ENCODE data around the gene GALM. TPM values are rescaled to one million over a fixed set of nuclear protein-coding genes. Genes with fewer than 3 reads are reported as not detected.

Gene GALM
- total RNA-seq, 1 experiment from 2014 or later: 10.0 TPM

GRCh38 chr2:38720613-38721241, 54.8 kb downstream of the GALM start:
- no peaks in the 10 kb centered on the region for H3K79me1 ChIP-seq (ENCODE audit: insufficient read depth, low read depth, low read length, poor library complexity, severe bottlenecking)
- no peak overlapping the region for H4K5ac ChIP-seq (ENCODE audit: insufficient read length, low read depth, low read length)
- no peak overlapping the region for H2BK20ac ChIP-seq (ENCODE audit: low read depth, low read length, poor library complexity, severe bottlenecking)
- H2BK15ac ChIP-seq (ENCODE audit: low read depth, low read length): no peak overlapping the region
- H3K23ac ChIP-seq (ENCODE audit: insufficient read length, low read depth, low read length): no peak overlapping the region
- no peak for DNase-seq
- H3K14ac ChIP-seq (ENCODE audit: insufficient read depth, low read length): no peak overlapping the region
- no peak overlapping the region for H4K8ac ChIP-seq (replicated peaks; ENCODE audit: insufficient read length, low read depth, low read length)
- no peak overlapping the region for H2BK12ac ChIP-seq (ENCODE audit: insufficient read length, low read depth, low read length)
- no peaks in the 10 kb centered on the region for H3K4me1 ChIP-seq (ENCODE audit: insufficient read depth, low read length)
- H2AFZ ChIP-seq (ENCODE audit: low read length): no peak overlapping the region
- Mint-ChIP-seq H3K27me3 (ENCODE audit: low read depth) (no peaks in the 10 kb centered on the region), H3K4me1 (no peaks in the 10 kb centered on the region), H3K9me3 (no peaks in the 10 kb centered on the region), H3K4me3 (no peak overlapping the region), H3K27ac (no peak overlapping the region), H3K36me3 (ENCODE audit: insufficient read depth in 1 of 3, low read depth in 3 of 3) (no peaks in the 10 kb centered on the region; a peak in 2 of 7 replicates)
- H3K9me3 ChIP-seq (ENCODE audit: control insufficient read depth, low read depth, low read length): no peaks in the 10 kb centered on the region
- no peak overlapping the region for H3K18ac ChIP-seq (ENCODE audit: insufficient read length, low read depth, low read length)
- H3K27me3 ChIP-seq (ENCODE audit: insufficient read depth, low read length): no peaks in the 10 kb centered on the region
- H2AK5ac ChIP-seq (ENCODE audit: insufficient read length, low read length): no peak overlapping the region
- no peak overlapping the region for H3K9ac ChIP-seq (ENCODE audit: extremely low read depth, insufficient read length, low read length)
- no peaks in the 10 kb centered on the region for H4K20me1 ChIP-seq (ENCODE audit: control insufficient read depth, insufficient read depth, insufficient read length)
- H3K4me2 ChIP-seq (ENCODE audit: insufficient read depth, insufficient read length, low read length): no peak overlapping the region
- no peak overlapping the region for H3K56ac ChIP-seq (ENCODE audit: insufficient read length, low read depth, low read length)
- no peak overlapping the region for H3K27ac ChIP-seq (ENCODE audit: insufficient read length, low read depth, low read length)
- H3K23me2 ChIP-seq (ENCODE audit: insufficient read length, low read depth, low read length, poor library complexity, severe bottlenecking): no peaks in the 10 kb centered on the region
- no peak for TF ChIP-seq CTCF (conservative IDR thresholded peaks at IDR 0.05)
- H3K4ac ChIP-seq (ENCODE audit: low read depth, low read length): no peak overlapping the region
- WGBS (ENCODE audit: extremely low coverage, insufficient read length, low lambda C conversion rate): no CpG with 5 or more reads among the region's 4 CpGs
- no peak overlapping the region for H2BK5ac ChIP-seq (ENCODE audit: insufficient read length, low read length)
- H3T11ph ChIP-seq (ENCODE audit: low read length): no peak overlapping the region
- H2BK120ac ChIP-seq (ENCODE audit: low read depth, low read length, poor library complexity, severe bottlenecking): no peak overlapping the region
- no peaks in the 10 kb centered on the region for H3K79me2 ChIP-seq (ENCODE audit: insufficient read depth, low read length)
- no peak overlapping the region for H4K91ac ChIP-seq (ENCODE audit: insufficient read length, low read depth, low read length)

Measured in H9 (cell line).